GM12878 (cell line): ENCODE measurements around the gene ODAPH. TPM values are rescaled to one million over a fixed set of nuclear protein-coding genes. Genes with fewer than 3 reads are reported as not detected.
A peak's percentile ranks its signal among the peaks of the same experiment; 100 is the strongest.

Experiments
- ASH2L ChIP-seq: fragments of 300-600, 200-600 bp; sonication (generic); IDR thresholded peaks from 2 replicates; pipeline ENCODE4 v1.6.1; 2017; ENCODE audit warnings: low read depth, mild to moderate bottlenecking, borderline replicate concordance
- ATF7 ChIP-seq: fragments of 450-650 bp; IDR thresholded peaks from 2 replicates; pipeline ENCODE4 v1.6.1; 2016; ENCODE audit warnings: low read depth, mild to moderate bottlenecking
- CEBPB ChIP-seq, 2 experiments: fragments of 150-350 bp in 1 of 2; IDR thresholded peaks; 2 replicates each; pipeline ENCODE4 v1.6.1; 2012 to 2014; ENCODE audit warnings: low read depth in 2 of 2, low read length in 2 of 2, borderline replicate concordance in 1 of 2, inconsistent platforms in 1 of 2
- CHD1 ChIP-seq: IDR thresholded peaks from 2 replicates; pipeline ENCODE4 v1.6.1; 2012; ENCODE audit warnings: low read depth, low read length, improper control_type of control experiment
- HCFC1 ChIP-seq: fragments of 150-350 bp; IDR thresholded peaks from 2 replicates; pipeline ENCODE4 v1.6.1; 2014; ENCODE audit warnings: low read length
- NBN ChIP-seq: fragments of 450-650 bp; IDR thresholded peaks from 2 replicates; pipeline ENCODE4 v1.6.1; 2016
- NR2C1 ChIP-seq: fragments of 450-650 bp; IDR thresholded peaks from 2 replicates; pipeline ENCODE4 v1.6.1; 2017; ENCODE audit warnings: antibody characterized with exemption, mild to moderate bottlenecking, moderate library complexity
- PML ChIP-seq: IDR thresholded peaks from 2 replicates; pipeline ENCODE4 v1.6.1; 2012; ENCODE audit warnings: low read length, inconsistent platforms
- SIN3A ChIP-seq: IDR thresholded peaks from 2 replicates; pipeline ENCODE4 v1.6.1; 2012; ENCODE audit warnings: low read depth, low read length, improper control_type of control experiment
- YY1 ChIP-seq: IDR thresholded peaks from 2 replicates; pipeline ENCODE4 v1.6.1; 2011; ENCODE audit warnings: low read depth, mild to moderate bottlenecking, low read length
- ZBTB4 ChIP-seq: fragments of 450-650 bp; formaldehyde crosslinking; IDR thresholded peaks from 2 replicates; pipeline ENCODE4 v1.4.0; 2022; ENCODE audit warnings: mild to moderate bottlenecking, moderate library complexity
- ZBTB40 ChIP-seq: fragments of 450-650 bp; IDR thresholded peaks from 2 replicates; pipeline ENCODE4 v1.6.1; 2016; ENCODE audit warnings: mild to moderate bottlenecking, moderate library complexity, borderline replicate concordance
- ZNF217 ChIP-seq: fragments of 450-650 bp; IDR thresholded peaks from 2 replicates; pipeline ENCODE4 v1.6.1; 2017; ENCODE audit warnings: antibody characterized with exemption, mild to moderate bottlenecking
- polyA plus RNA-seq, 11 experiments: library from polyadenylated mRNA; depleted of rRNA in 4 of 11; unstranded in 6 of 11; stranded (reverse) in 5 of 11; fragments of >200 nt; fragmentation: Nextera tagmentation in 4 of 11; fragmentation: Illumina TruSeq in 1 of 11; extraction: Ambion mirVana in 4 of 11; extraction: Trizol in 1 of 11; gene quantifications; 1 replicate in 1 of 11; 2 replicates in 10 of 11; pipeline versions ENCODE4 v1.2.1 to v1.2.3, GENCODE V29; 2011 to 2016; ENCODE audit warnings: inconsistent platforms in 2 of 11, missing spikeins in 2 of 11, low read depth in 1 of 11
- total RNA-seq, 4 experiments: library from RNA; depleted of rRNA in 3 of 4; stranded (reverse); fragments of >200 nt in 3 of 4; fragmentation: Illumina TruSeq in 1 of 4; extraction: Trizol in 1 of 4; gene quantifications; 2 replicates each; pipeline versions ENCODE4 v1.2.1 to v1.2.3, GENCODE V29; 2013 to 2021
- TF ChIP-seq, protein P1 (sequence below): fragments of 450-650 bp; IDR thresholded peaks from 2 replicates; pipeline ENCODE4 v1.6.1; 2017; ENCODE audit warnings: antibody characterized with exemption, mild to moderate bottlenecking, moderate library complexity
- TF ChIP-seq, protein P2 (sequence below): fragments of 450-650 bp; formaldehyde crosslinking; IDR thresholded peaks from 2 replicates; pipeline ENCODE4 v1.5.0; 2022; ENCODE audit warnings: mild to moderate bottlenecking, missing genetic modification characterization

The ODAPH gene
- total and polyA plus RNA-seq, 10 of the 15 experiments (the other 5 are each of a cell fraction or from before 2014, with no cell fraction given) = 0.06 to 0.13 (median 0.12) TPM; not detected in 6

DNA sequence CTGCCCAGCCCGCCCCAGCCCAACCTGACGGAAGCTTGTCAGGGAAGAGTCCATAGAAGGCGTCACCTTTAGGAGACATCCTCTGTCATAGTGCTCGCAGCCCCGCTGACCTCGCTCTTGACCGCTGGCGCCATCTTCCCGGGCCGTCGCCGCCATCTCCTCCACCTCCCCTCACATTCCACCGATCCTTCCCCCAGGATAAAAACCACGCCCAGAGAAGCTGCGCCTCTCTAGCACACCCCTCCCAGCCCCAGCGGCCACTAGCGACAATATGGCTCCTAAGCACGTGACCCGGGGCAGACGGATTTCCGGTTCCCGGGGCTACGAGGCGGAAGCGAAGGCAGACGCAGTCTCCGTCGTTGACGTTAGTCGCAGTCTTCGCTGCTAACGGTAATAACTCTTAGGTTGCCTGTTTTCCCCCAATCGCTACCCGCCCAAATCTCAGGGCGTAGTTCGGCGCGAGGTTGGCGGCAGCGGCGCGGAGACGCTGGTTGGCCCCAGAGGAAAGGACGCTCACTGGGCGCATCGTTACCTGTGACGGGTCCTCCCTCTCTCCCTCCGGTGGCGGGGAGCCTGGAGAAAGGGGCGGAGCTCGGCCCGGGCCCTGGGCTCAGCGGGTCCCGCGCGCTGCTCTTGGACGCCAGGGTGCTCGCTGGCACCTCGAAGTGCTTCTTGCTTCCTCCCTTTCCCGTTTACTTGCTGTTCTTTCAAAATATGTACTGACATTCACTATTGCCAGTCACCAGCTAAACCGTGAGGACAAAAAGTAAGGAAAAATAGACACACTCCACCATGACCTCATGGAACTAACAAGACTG is 41.5 kb upstream of the ODAPH start, which contains the start of the genes RCHY1 and THAP6 (continued):
- TF ChIP-seq, protein P1, sequence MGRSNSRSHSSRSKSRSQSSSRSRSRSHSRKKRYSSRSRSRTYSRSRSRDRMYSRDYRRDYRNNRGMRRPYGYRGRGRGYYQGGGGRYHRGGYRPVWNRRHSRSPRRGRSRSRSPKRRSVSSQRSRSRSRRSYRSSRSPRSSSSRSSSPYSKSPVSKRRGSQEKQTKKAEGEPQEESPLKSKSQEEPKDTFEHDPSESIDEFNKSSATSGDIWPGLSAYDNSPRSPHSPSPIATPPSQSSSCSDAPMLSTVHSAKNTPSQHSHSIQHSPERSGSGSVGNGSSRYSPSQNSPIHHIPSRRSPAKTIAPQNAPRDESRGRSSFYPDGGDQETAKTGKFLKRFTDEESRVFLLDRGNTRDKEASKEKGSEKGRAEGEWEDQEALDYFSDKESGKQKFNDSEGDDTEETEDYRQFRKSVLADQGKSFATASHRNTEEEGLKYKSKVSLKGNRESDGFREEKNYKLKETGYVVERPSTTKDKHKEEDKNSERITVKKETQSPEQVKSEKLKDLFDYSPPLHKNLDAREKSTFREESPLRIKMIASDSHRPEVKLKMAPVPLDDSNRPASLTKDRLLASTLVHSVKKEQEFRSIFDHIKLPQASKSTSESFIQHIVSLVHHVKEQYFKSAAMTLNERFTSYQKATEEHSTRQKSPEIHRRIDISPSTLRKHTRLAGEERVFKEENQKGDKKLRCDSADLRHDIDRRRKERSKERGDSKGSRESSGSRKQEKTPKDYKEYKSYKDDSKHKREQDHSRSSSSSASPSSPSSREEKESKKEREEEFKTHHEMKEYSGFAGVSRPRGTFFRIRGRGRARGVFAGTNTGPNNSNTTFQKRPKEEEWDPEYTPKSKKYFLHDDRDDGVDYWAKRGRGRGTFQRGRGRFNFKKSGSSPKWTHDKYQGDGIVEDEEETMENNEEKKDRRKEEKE = peak; percentile 76
- peak; percentile 69; the same call in 1 of the 2 replicates for TF ChIP-seq ZBTB4 (CRISPR knock-in tag)
- no peak for TF ChIP-seq ZNF217
- TF ChIP-seq YY1 = peak; percentile 98
- TF ChIP-seq NR2C1 = peak; percentile 68
- peak; percentile 78 for TF ChIP-seq ASH2L
- peak; percentile 80 for TF ChIP-seq HCFC1
- peak; percentile 88; the same call in 1 of the 2 replicates for TF ChIP-seq CHD1
- peak; percentile 95 for TF ChIP-seq ZBTB40
- TF ChIP-seq NBN = peak; percentile 94
- TF ChIP-seq SIN3A = peak; percentile 61; the same call in 1 of the 2 replicates
- TF ChIP-seq, protein P2, sequence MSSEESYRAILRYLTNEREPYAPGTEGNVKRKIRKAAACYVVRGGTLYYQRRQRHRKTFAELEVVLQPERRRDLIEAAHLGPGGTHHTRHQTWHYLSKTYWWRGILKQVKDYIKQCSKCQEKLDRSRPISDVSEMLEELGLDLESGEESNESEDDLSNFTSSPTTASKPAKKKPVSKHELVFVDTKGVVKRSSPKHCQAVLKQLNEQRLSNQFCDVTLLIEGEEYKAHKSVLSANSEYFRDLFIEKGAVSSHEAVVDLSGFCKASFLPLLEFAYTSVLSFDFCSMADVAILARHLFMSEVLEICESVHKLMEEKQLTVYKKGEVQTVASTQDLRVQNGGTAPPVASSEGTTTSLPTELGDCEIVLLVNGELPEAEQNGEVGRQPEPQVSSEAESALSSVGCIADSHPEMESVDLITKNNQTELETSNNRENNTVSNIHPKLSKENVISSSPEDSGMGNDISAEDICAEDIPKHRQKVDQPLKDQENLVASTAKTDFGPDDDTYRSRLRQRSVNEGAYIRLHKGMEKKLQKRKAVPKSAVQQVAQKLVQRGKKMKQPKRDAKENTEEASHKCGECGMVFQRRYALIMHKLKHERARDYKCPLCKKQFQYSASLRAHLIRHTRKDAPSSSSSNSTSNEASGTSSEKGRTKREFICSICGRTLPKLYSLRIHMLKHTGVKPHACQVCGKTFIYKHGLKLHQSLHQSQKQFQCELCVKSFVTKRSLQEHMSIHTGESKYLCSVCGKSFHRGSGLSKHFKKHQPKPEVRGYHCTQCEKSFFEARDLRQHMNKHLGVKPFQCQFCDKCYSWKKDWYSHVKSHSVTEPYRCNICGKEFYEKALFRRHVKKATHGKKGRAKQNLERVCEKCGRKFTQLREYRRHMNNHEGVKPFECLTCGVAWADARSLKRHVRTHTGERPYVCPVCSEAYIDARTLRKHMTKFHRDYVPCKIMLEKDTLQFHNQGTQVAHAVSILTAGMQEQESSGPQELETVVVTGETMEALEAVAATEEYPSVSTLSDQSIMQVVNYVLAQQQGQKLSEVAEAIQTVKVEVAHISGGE = peak; percentile 34; the same call in 1 of the 2 replicates
- TF ChIP-seq CEBPB (IDR thresholded peaks at IDR 0.05; ENCODE audit: borderline replicate concordance in 1 of 2, low read depth in 2 of 2, low read length in 2 of 2) = no peak
- TF ChIP-seq ATF7 = peak; percentile 97
- peak; percentile 98 for TF ChIP-seq PML
